ENCODE results near the gene TMPRSS11B.

DNA sequence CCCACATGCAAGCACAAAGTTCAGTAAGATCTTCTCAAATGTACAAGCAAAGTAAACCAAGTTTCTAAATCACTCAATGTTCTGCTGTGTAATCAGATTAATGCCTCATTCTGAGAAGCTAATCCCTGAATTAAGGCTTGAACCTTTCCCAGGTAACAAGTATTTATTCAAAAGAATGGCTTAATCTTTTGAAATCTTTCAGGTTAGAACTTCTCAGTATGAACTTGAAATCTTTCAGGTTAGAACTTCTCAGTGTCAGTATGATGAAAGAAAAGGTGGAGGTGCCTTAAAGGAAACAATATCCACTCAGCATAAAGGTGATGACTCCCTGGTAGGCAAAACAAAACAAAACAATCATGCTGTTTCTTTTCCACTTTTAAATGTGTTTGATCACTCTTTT, 29.0 kb downstream of the TMPRSS11B start:
- TF ChIP-seq TAF1 (IDR thresholded peaks at IDR 0.05; ENCODE audit: borderline replicate concordance, low read depth, low read length) (no peak), POLR2A (IDR thresholded peaks at IDR 0.05; ENCODE audit: low read depth, low read length) (no peak)

Measured in GM12892 (cell line).